ENCODE results near the gene PLEKHA8.

PLEKHA8 gene

DNA sequence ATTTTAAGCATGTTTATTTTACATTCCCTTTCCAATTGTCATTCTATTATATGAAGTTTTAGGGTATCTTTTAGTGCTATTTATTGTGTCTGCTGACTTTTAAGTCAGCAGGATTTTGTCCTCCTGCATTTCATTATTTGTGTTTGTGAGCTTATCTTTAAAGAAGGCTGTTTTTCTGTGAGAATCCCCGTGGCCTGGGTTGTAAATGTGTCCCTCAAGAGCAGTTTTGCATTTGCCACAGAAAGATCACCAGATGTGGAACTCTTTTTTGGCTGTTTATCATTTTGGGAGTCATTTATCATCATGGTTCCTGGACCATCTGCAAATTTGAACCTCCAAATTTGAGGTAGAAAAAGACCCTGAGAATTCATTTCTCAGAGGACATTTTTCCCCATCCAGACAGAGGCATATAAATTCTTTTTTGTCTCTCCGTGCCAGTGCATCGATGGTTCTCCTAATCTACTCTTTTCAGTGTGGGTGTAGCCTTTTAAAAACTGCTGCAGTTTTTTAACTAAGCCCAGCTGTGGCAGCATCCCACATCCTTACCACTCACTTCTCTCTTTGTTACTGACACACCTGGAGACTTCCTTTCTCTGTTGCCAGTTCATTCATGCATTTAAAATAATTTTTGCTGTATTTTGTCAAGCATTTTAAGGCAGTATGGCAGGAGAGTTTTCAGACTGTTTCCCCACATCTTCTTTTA is 86.5 kb downstream of the PLEKHA8 start:
- DNase-seq = no peak

- no peak for DNase-seq
These were observed 87.6 kb downstream of the PLEKHA8 start for GRCh38 chr7:30115709-30116297.

GRCh38 chr7:30116771-30117170 is 88.6 kb downstream of the PLEKHA8 start:
- no peak for DNase-seq

- DNase-seq = no peak
These were observed 89.7 kb downstream of the PLEKHA8 start for GRCh38 chr7:30117896-30118295.

GRCh38 chr7:30119890-30120577 is 91.8 kb downstream of the PLEKHA8 start:
- no peak for DNase-seq

DNA sequence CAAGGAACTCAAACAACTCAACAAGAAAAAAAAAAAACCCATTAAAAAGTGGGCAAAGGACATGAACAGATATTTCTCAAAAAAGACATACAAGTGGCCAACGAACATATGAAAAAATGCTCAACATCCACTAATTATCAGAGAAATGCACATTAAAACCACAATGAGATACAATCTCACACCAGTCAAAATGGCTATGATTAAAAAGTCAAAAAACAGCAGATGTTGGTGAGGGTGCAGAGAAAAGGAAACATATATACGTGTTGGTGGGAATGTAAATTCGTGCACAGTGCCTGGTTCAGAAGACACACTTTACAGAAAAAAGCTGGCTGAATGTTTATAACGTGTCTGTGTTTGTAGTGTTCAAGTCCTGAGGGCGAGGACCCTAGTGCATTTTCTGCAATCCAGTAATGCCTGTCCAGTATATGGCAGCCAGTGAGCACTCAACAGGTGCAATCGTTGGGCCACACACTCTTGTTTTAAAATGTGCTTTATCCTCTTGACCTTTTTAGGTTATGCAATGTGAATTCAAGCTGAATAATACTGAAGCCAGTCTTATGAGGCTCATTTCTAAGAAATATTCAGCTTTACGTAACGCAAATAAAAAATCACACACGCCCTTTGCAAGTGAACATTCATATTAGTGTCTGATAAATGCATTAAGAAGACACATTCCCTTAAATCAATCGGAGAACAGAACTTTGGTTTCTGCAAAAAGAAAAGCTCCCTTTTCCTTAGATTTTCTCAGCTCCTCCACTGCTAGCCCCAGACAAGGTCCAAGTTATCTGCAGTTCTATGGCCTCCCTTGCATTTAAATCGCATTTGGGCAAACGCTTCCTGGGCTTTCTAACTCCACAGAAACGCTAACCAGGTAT is 105.8 kb downstream of the PLEKHA8 start:
- DNase-seq = no peak

DNA sequence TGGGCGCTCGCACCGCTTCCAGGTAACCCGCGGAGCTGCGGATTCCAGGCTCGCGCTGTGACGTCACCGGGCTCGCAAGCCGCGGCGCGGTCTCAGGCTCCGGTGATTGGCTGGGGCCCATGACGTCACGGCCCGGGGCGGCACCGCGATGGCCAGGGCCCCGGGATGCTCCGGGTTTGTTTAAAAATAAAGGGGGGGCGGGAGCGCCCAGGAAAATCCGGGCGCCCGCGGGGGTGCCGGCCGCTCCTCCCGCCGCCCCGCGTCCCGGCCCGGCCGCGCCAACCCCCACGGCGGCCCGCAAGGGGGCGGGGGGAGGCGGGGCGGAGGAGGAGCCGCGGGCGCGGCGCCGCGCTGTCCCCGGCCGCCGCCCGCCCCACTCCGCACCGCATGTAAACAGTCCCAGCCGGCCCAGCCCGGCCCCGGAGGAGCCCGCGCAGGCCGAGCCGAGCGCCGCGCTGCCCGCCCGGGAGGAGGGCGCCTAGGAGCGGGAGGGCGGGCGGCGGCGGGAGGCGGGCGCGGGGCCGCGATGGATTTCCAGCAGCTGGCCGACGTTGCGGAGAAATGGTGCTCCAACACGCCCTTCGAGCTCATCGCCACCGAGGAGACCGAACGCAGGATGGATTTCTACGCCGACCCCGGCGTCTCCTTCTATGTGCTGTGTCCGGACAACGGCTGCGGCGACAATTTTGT is 106.5 kb downstream of the PLEKHA8 start, which contains the start of gene MTURN:
MTURN (plus strand) TSS at position 376 of the 690 bp plus-strand sequence; CDS start at position 527, 151 bp downstream.
- DNase-seq = peak; percentile 75

- no peak for DNase-seq
These were observed 107.3 kb downstream of the PLEKHA8 start for GRCh38 chr7:30135301-30136116.

GRCh38 chr7:30136117-30136731 is 108.0 kb downstream of the PLEKHA8 start:
- DNase-seq = no peak

DNA sequence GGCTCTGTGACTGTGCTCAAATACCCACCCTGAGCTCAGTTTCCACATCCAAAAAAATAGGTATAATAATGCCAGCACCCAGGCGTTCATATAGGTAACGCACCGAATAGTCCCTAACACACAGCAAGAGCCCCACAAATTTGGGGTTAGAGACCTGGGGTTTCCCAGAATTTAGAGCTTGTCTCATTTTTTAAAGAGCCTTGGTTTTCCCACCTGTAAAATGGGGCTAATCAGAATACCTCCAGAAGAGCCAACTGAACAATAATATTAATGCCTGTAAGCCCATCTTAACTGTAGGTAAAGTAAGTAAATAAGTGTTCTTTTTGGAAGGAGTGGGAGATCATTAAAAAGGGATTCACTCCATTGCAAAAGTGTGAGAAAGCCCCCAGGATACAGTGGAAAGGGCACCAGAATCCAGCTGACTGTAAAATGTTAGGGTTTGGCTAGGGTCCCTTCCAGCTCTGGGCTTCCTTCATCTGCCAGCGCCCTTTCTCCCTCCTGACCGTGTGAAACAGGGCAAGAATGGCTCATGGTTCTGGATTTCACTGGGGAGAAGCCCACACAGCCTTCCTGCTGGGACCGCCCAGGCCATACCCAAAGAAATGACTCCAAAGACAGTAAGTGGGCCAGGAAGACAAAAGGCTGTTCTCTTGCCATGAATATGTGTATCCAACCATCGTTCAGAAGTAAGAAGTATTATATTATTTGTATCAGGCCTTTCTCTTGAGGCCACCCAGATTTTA is 108.7 kb downstream of the PLEKHA8 start:
- DNase-seq = no peak

DNA sequence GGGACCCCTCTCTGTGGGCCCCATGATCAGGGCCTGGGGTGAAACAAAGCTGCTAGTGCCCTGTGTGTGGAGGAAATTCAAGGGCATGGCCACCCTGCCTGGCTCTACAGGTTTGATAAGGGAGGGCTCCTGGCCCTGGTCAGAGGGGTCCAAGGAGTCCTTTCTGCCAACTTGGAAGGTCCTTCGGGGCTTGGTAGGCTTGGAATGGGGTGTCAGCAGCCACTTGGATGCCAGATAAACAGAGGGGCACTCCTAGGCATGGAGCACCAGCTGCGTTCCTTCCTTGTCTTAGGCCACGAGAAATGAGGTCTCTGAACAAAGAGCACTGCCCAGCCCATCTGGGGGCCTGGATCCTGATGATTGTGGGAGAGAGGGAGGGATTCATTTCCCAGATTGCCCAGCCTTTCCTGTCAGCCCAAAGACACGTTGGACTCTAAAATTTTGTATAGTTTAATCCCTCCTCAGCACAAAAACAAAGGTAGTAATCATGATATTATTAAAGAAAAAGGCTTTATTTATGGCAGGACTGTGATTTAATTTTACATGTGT is 111.7 kb downstream of the PLEKHA8 start:
- DNase-seq = no peak

DNA sequence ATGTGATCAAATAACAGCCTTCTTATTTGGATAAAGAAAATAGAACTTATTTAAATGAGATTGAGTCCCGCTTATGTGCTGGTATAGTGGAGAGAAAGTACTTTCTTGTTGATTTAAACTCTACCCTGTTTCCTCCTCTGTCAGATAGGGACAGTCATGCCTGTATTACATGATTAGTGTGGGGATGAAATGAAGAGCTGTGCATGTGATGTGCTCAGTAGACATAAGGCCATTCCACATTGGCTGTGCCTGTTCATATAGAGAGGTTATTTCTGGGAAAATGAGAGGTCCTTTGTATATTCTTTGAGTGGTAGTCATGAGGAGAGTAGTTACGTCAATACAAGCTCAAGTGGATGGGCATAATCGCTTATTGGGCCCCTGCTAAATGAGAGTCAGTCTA is 112.2 kb downstream of the PLEKHA8 start:
- no peak for DNase-seq

- DNase-seq = no peak
These were observed 114.5 kb downstream of the PLEKHA8 start for GRCh38 chr7:30142710-30143109.

DNA sequence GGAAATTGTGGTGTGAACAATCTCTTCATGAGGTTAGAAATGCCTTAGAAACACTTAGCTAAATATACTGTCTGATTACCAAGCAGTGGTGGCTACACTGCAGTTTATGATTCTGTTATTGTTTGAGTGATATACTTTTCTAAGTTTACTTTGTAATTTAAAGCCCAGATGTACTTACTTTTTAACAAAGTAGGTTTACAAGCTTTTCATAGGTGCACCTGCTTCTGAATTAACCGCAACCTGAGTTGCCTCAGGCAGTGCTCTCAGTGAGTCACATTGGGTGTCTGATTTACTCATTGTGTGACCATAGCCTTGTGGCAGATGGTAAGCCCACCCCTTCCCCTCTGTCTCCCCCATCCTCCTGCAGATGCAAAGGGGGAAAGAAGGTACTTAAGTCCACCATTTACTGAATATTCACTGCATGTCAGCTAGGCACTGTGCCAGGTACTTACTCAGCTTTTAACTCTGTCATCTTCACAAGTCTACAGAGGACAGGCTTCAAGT is 115.6 kb downstream of the PLEKHA8 start:
- DNase-seq = peak; percentile 97

- no peak for DNase-seq
These were observed 116.6 kb downstream of the PLEKHA8 start for GRCh38 chr7:30144657-30145306.

DNA sequence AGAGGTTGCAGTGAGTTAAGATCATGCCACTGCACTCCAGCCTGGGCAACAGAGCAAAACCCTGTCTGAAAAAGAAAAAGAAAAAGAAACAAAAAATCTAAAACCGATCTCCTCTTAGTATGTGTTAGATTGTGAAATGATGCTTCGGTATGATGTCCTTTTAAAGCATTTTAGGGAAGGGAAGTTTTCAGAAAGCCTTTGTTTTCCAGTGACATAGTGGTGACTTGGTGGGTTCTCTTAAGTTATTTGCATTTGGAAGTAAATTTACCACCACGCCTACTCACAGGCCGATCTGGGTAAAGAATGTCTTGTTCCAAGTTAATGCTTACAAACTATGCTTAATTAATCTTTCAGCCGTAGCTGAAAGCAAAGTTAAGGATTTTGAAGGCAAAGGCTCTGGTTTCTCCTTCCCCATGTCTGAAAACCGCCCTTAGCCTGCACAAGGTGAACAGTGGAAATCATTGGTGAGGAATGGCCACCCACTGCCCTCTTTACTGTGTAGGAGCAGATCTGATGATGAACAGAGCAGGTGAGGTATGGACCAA is 117.3 kb downstream of the PLEKHA8 start:
- no peak for DNase-seq

DNA sequence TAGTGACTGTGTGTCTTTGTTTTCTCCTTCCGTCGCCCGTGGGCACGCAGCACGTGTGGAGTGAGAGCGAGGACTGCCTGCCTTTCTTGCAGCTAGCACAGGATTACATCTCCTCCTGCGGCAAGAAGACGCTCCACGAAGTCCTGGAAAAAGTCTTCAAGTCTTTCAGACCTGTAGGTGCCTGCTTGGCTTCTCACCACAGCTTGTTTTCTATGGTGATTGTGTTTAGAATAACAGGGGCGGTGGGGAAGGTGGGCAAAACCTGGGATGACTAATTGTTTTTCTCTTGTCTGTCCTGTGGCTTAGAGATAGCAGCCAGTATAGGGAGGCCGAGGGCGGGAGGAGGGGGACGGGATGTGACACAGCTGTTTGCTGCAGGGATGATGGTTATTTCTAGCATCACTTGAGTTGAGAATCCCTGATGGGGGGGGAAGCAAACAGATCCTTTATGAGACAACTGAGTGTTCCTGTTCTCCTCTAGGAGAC is 118.0 kb downstream of the PLEKHA8 start:
- no peak for DNase-seq

DNA sequence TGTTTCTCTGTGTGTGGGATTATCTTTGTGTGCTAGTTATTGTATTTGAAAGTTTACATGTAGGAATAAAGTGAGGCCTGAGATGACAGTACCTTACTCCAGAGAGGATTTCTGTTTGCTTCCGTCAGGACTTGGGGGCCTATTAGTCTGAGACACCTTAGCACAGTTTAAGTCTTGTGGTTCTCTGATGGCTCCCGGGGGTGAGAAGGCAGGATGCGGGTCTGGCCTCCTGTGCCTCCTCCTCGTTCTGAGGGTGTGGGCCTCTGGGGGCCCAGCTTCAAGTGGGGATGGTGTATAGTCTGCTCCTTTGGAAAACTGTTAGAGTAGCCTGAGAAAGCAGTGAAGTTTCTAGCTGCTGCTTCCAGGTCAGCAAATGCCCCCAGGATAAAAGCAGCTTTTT is 119.0 kb downstream of the PLEKHA8 start:
- DNase-seq = no peak

DNA sequence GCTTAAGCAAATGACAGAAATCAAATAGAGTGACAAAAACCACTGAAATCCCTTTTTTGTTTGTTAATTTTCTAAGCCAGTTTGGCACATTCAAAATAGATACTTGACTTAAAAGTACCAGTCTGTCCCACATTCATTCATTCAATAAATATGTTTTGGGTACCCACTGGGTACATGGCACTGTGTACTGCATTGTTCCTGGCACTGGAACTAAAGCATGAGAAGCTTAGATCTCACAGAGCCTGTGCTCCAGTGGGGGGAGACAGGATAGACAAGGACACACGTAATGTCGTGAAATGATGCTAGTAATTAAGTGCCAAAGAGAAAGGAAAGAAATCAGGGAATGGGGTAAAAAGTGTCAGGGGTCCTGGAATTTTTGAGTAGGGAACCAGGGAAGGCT is 119.6 kb downstream of the PLEKHA8 start:
- no peak for DNase-seq

Data from NCI-H2081 treated with DMSO at 0.1 percent for 48 hours (cell line).